ENCODE data around the gene SLC8B1.

Gene SLC8B1

GRCh38 chr12:113248842-113249435, 86.0 kb downstream of the SLC8B1 start:
- Mint-ChIP-seq H3K27me3 (ENCODE audit: low read depth, poor library complexity) (peaks cover 5% of the 10 kb centered on the region), H3K4me1 (peaks cover 61% of the 10 kb centered on the region), H3K36me3 (ENCODE audit: low read depth) (peaks cover 26% of the 10 kb centered on the region), H3K4me3 (no peak overlapping the region), H3K9me3 (peaks cover 7% of the 10 kb centered on the region), H3K27ac (no peak overlapping the region)
- DNase-seq: no peak
- TF ChIP-seq CTCF (IDR thresholded peaks at IDR 0.05): no peak

Measured in nephron progenitor cell (in vitro differentiated cells).